NCI-H1436 (cell line): Measurements from ENCODE around the gene S1PR2.
A peak's percentile ranks its signal among the peaks of the same experiment; 100 is the strongest.

Experiments used
- DNase-seq: peaks from one replicate; lab custom pipeline; 2025; lab: John Stamatoyannopoulos, UW

Gene S1PR2, protein sequence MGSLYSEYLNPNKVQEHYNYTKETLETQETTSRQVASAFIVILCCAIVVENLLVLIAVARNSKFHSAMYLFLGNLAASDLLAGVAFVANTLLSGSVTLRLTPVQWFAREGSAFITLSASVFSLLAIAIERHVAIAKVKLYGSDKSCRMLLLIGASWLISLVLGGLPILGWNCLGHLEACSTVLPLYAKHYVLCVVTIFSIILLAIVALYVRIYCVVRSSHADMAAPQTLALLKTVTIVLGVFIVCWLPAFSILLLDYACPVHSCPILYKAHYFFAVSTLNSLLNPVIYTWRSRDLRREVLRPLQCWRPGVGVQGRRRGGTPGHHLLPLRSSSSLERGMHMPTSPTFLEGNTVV

DNA sequence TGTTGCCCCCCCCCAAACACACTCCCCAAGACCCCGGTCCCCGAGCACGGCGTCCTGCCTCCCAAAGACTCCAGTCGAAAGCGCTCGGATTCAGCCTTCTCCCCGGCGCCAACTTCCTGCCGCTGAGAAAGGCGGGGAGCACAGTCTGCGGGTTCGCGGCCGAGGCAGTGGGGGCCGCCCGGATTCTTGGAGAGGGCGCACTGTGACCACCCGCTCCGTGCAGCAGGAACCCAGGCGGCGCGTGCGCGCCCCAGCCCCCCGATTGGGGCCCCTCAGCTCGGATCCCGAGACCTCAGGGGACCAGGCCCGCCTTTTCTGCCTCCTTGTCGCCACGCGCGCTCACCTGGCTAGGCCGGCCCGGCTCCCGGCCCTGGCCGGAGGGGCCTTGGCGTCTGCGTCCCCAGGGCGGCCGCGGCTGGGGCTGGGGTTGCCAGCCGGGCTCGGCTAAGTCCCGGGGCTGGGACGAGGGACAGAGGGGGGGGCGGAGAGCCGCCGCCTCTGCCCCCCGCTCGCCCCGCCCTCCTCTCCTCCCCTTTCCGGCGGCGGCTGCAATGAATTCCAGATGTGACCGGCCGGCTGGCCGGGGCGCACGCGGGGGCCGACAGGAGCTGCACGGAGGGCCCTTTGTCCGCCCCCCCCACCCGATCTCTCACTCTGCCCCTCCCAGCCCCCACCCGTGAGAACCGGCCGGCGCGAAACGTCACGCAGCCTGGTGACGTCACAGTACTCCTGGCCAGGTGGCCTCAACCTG lies at the start of gene S1PR2:
S1PR2 (minus strand) TSS at position 471 of the 751 bp plus-strand sequence. CDS start 6,426 bp downstream, outside the sequence.
- DNase-seq: peak; percentile 75

- no peak for DNase-seq
Measured at GRCh38 chr19:10279737-10280442, 48.8 kb upstream of the S1PR2 start.

DNA sequence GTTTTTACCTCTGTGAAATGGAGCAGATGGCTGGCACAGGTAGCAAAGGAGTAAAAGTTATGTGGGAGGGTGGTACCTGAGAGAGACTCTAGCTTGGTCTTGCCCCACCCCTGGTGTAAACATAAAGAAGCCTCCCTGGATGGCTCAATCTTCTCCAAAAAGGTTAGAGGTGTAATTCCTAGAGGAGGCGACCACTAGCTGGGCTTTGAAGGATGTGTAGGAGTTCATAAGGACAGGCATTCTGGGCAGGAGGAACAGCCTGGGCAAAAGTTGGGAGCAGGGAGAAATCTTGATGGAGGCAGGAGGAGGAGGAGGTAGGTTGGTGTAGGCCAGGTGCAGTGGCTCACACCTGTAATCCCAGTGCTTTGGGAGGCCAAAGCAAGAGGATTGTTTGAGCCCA lies 47.8 kb upstream of the S1PR2 start:
- DNase-seq: no peak

GRCh38 chr19:10277795-10278589 lies 46.9 kb upstream of the S1PR2 start:
- DNase-seq: no peak

DNA sequence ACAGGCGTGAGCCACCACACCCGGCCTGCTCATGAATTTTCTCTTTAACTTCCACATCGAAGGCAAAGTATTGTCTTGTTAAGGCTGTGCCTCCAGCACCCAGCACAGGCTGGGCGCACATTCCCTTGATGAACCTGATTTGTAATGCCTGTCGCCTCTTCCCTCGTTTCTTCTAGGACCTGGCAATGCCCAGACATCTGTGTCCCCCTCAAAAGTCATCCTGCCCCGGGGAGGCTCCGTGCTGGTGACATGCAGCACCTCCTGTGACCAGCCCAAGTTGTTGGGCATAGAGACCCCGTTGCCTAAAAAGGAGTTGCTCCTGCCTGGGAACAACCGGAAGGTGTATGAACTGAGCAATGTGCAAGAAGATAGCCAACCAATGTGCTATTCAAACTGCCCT lies 43.5 kb upstream of the S1PR2 start:
- DNase-seq: no peak

DNA sequence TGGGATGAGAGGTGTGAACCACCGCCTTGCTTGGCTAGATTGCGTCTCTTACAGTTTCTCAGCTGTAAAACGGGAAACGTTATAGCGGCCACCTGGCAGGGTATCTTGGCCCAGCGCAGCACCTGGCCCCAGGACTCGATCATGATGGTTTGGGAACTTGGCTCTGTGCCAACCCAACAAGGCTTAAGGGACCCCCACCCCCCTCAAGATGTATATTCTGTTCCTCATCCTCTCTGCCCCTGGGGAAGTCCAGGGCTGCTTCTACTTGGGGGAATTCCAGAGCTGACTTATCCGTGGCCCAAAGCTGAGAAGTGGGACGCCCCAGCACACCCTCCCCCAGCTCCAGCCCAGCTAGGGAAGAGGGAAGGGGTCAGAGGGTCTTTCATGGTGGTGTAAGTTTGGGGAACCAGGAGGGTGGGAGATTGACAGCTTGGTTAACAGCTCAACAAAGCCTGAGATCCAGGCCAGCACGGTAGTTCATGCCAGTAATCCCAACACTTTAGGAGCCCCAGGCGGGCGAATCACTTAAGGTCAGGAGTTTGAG lies 40.5 kb upstream of the S1PR2 start:
- no peak for DNase-seq

- no peak for DNase-seq
Measured at GRCh38 chr19:10270616-10271394, 39.7 kb upstream of the S1PR2 start, which contains the start of gene ICAM1. Gene ICAM1 (plus strand): TSS chr19:10271120. CDS start chr19:10271160, 40 bp downstream.

DNA sequence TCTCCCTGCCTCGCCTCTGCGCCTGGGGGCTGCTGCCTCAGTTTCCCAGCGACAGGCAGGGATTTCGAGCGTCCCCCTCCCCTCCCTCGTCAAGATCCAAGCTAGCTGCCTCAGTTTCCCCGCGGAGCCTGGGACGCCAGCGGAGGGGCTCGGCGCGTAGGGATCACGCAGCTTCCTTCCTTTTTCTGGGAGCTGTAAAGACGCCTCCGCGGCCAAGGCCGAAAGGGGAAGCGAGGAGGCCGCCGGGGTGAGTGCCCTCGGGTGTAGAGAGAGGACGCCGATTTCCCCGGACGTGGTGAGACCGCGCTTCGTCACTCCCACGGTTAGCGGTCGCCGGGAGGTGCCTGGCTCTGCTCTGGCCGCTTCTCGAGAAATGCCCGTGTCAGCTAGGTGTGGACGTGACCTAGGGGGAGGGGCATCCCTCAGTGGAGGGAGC lies 39.1 kb upstream of the S1PR2 start:
- DNase-seq: no peak

DNA sequence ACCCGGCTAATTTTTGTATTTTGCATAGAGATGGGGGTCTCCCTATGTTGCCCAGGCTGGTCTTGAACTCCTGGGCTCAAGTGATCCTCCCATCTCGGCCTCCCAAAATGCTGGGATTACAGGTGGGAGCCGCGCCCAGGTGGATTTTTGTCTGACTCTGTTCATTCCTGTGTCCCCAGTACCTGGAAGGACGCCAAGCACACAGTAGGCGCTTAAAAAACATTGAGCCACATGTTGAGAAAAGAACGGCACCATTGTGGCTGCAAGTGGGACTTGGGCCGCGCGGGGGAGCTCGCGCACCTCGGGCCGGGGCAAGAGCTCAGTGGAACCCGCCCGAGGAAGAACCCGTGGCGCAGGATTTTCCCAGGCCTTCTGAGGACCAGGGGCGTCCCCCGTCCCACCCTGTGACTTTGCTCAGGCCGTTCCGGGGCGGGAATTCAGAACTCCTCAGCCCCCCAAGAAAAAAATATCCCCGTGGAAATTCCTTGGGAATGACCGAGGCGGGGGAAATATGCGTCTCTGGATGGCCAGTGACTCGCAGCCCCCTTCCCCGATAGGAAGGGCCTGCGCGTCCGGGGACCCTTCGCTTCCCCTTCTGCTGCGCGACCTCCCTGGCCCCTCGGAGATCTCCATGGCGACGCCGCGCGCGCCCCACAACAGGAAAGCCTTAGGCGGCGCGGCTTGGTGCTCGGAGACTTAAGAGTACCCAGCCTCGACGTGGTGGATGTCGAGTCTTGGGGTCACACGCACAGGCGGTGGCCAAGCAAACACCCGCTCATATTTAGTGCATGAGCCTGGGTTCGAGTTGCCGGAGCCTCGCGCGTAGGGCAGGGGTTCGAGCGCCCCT lies 38.4 kb upstream of the S1PR2 start:
- peak; percentile 47 for DNase-seq

DNA sequence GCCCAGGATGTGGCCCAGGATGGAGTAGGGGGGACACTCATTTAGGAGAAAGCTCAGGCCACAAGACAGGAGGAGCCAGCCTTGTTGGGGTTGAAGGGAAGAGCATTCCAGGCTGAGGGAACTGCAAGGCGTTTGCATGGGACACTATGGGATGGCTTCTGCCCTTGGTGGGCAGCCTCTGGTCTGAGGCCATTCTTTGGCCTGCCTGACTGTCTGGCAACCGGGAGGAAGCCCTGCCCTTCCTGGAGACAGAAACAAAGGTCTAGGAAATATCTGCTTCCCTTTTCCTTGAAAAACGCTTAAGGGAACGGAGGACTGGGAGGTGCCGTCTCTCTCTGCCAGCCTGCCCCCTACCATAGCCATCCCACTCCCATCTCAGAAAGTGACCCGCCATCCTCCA lies 36.9 kb upstream of the S1PR2 start:
- no peak for DNase-seq

- no peak for DNase-seq
Measured at GRCh38 chr19:10266706-10267105, 35.6 kb upstream of the S1PR2 start.

DNA sequence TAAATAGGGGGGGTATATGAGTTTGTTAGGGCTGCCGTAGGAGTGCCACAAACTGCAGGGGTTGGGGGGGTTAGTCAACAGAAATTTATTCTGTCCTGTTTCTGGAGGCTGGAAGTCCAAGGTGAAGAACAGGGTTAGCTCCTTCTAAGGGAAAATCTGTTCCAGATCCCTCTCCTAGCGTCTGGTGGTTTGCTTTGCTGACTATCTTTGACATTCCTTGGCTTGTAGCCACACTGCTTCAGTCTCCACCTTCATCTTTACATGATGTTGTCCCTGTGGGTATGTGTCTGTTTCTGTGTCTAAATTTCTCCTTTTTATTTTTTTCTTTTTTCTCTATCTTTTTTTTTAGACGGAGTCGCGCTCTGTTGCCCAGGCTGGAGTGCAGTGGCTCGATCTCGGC lies 31.6 kb upstream of the S1PR2 start:
- no peak for DNase-seq

DNA sequence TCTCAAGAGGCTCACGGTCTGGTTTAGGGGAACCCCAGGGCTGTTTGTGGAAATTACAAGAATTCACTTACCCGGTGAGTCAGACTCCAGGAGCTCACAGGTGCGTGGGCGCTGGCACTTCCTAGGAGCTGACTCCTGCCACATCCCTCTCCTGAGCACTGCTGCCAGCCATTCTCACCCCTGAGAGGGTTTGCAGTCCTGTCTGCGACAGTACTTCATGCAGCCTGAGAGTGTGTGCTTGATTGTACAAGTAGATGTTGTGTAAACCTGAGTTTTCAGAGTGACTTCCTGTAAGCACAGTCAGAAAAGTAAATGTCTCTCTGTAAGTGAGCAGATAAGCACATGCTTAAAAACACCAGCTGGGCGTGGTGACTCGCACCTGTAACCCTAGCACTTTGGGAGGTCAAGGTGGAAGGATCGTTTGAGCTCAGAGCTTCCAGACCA lies 29.0 kb upstream of the S1PR2 start:
- DNase-seq: no peak

DNA sequence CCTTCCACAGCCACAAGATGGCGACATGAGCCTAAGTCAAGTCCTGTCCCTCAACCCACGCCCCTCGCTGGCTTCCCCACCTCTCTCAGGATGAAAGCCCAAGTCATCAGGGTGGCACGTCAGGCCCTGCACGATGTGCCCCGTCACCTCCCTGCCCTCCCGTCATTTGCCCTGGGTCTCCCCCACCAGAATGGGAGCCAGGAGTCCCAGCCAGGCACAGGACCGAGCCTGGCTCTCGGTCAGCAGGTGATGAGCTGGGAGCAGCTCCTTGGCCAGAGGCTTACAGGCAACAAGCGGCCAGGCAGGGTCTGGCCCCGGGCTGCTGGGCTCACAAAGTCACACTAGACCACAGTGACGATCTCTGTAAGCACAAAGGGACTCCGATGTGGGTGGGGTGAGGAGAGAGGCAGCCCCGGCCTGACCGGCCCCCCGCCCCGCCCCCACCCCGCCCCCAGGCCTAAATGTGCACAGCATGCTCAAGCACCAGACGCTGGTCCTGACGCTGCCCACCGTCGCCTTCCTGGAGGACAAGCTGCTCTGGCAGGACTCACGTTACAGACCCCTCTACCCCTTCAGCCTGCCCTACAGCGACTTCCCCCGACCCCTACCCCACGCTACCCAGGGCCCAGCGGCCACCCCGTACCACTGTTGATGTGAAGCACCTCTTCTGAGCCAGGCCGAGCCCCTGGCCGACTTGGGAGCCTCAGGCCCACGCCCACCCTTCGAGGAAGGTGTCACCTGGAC lies 28.2 kb upstream of the S1PR2 start:
- DNase-seq: peak; percentile 74

GRCh38 chr19:10258080-10258710 lies 27.1 kb upstream of the S1PR2 start:
- no peak for DNase-seq

GRCh38 chr19:10256970-10257615 lies 26.0 kb upstream of the S1PR2 start:
- DNase-seq: no peak

GRCh38 chr19:10256551-10256950 lies 25.4 kb upstream of the S1PR2 start:
- no peak for DNase-seq

GRCh38 chr19:10255358-10255757 lies 24.2 kb upstream of the S1PR2 start:
- no peak for DNase-seq
